Stimulated activated CD8-positive, alpha-beta memory T cell treated with anti-CD3 and anti-CD28 coated beads, Interleukin-15, amount 100 ng/mL, for 1 hour (primary cell): Measurements from ENCODE around the gene LRFN2.

Experiments
- DNase-seq: peaks from one replicate; pipeline ENCODE4 v3.0.0-alpha.2; 2020; ENCODE audit warnings: low read depth

LRFN2 gene

GRCh38 chr6:40398810-40399477 is 188.2 kb downstream of the LRFN2 start:
- DNase-seq: no peak

GRCh38 chr6:40398034-40398691 is 189.0 kb downstream of the LRFN2 start:
- no peak for DNase-seq

DNA sequence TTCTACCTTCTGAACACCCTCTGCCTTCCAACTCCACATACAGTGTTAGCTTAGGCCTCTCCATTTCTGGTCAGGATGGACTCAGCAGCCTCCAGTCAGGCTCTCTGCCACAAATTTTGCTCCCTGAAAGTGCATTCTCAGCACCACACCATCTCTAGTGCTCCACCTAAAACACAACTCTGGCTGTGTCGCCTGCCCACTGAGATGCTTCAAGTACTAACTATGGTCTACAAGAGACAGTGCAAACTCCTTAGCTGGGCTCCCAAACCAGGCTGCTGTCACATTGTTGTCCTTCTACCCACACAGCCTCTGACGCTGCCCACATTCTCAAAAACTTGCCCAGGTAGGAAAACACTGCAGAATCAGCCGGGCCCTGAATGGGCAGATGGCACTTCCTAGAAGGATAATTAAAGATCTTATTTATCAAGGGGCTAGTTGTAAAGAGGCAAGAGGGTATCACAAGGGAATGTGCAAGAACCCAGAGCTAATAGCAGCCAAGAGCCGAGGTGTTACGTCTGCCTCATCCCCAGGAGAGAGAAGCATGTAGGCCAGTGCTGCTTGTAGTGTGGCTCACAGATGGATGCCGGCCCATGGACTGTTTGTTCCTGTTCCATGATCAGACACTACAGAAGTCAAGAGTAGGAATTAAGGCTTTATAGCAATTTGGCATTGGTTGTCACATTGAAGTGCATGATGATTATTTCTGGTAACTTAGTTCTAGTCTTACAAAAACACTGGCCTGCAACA is 189.7 kb downstream of the LRFN2 start:
- DNase-seq: no peak

DNA sequence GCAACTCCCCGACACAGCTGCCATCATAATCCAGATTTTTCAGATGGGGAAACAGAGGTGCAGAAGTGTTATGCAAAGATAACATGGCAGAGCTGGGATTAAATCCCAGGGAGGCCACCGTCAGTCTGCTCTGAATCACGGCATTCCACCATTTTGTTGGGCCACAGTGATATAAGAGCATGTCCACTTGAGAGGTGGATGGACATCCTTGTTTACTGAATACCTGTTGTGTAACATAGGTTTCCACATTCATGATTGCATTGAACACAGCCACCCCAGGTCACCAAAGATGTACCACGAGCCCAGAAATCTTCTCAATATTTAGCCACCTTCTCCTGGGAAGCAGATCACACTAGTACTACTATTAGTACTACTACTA is 191.5 kb downstream of the LRFN2 start:
- DNase-seq: no peak

- no peak for DNase-seq
These were observed 192.0 kb downstream of the LRFN2 start for GRCh38 chr6:40395066-40395697.

DNA sequence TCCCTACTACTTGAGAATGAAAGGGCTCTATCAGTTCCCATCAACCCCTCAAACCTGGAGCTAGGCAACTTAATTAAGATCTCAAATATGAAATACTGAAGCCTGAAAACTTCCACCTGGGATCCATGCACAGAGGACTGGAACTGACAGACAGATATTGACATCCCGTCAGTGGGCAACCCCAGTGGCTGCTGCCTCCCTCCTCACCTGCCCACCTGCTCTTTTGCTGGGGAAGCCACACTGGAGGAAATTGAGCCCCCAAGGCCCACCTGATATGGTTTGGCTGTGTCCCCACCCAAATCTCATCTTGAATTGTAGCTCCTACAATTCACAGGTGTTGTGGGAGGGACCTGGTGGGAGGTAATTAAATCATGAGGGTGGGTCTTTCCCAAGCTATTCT is 192.8 kb downstream of the LRFN2 start:
- DNase-seq: no peak

DNA sequence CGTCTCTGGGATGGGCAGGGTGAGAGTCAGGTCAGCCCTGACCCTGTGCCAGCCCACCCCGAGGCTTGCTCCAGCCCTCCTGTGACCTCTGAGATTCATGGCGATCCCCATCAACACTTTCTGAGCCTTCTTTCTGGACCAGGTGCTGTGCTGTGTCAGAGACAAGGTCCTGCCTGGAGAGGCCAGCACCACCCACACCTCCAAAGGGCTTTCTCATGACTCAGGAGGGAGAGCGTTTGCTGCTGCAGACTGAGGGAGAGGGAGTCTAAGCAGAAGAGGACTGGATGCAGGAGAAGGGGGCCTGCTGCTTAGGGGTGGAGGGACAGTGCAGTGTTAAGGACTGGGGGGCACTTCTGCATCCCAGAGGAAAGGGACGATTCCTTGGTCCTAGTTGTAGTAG is 193.5 kb downstream of the LRFN2 start:
- no peak for DNase-seq

DNA sequence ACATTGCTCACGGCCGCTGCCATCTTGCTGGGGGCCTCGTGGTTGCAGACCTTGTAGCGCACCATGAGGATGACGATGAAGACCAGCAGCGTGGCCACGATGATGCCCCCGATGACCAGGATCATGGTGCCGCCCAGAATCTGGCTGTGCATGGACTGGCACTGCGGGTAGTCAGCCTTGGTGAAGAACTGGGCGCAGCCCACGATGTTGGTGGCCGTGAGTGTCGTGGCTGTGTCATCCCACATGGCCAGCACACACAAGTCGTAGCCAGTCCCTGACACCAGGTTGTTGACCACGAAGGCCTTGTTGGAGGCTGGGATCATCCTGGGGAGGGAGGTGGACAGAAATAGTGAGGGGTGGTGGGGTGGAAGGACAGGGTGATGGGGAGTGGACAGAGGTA is 194.6 kb downstream of the LRFN2 start:
- DNase-seq: no peak

GRCh38 chr6:40391851-40392517 is 195.2 kb downstream of the LRFN2 start:
- no peak for DNase-seq

DNA sequence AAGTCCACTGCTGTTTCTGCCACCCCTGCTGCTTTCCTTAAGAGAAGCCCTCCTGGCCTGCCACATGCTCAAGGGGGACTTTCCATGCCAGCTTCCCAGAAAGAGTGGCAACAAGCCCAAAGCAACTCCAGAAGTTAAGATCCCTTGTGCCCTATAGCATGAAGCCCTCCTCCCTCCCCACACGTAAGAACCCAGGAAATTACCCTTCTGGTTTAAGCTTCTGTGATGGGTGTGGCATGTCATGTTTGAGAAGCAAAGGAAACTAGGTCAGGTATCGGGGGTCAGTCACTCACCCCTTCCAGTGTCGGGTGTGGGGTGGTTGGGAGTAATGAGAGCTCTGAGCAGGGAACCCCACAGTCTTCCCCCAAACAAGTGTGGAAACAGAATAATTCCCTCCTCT is 196.1 kb downstream of the LRFN2 start:
- DNase-seq: no peak

DNA sequence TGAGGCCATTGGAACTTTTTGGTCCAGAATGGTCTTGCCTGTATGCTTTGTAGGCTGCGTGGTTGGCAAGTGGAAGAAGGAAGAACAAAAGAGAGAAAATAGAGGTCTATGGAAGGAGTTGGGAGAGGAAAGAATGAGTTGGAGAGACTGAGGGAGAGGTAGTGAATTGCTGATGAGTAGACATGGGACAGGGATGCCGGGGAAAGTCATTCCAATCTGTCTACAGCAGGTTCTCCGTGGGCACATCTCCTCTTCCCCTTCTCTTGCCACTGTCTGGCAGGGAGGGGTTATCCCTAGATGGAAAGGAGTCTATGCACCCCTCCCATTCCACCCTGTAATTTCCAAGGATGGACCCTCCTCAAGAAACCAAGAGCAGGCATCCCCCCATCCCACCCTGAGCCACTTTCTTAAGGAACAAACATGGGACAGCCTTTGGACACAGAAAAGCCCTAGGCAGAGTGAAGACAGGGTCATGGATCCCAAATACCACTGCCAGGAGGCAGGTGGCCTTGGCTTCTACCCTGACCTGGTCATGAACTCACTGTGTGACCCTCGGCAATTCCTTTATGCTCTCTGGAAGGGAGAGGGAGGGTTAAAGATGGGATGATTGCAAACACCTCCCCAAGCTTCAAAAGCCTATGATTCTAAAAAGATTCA is 196.9 kb downstream of the LRFN2 start:
- DNase-seq: no peak

DNA sequence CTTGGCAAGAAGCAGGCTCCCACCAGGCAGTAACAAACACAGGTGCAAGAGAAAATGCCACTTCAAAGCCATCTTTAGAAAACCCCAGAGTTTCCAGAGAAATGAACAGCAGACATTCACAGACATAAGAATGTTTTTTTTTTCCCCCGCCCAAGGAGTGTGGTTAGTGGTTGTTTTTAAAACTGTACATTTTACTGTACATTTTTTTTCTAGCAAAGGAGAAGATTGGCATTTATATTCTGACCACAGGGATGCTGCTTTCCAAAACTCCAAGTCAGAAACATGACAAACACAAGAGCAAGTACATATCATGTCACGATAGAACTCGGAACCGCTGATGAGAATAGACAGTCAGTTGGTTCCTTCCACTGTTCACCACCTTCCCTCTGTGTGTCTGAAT is 197.9 kb downstream of the LRFN2 start:
- no peak for DNase-seq

- DNase-seq: no peak
These were observed 199.3 kb downstream of the LRFN2 start for GRCh38 chr6:40387871-40388264.

DNA sequence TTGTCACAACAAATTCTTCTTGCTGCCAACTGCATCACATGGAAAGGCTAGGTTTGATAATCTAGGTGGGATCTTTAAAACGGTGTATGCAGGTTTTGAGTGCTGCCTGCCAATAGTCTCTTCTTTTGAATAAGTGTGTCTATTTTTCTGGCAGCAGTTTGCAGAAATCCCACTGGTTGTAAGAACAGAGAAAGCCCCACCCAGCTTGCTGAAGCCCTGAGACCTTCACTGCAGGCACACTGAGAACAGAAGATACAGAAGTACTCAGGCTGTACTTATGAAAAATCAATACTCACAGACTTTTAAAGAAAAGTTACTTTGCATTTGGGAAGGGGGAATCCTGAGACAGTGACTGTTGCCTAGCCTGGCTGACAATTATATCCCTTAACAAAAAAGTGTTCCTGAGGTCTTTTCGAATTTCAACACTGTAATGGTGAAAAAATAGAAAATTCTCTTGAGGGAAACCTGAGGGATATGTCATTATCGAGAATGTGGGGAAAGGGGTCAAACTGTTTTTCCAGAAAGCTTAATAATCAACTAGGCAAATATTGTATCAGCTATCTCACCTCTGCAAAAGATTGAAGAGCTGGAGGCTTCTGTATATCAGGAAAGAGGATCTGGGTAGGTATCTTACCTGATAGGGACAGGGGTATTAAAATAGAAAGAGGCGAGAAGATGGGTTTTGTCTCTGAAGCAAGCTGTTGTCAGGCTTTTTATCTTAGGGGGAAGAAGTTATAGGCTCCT is 199.9 kb downstream of the LRFN2 start:
- no peak for DNase-seq

- no peak for DNase-seq
These were observed 201.0 kb downstream of the LRFN2 start for GRCh38 chr6:40386200-40386599.

DNA sequence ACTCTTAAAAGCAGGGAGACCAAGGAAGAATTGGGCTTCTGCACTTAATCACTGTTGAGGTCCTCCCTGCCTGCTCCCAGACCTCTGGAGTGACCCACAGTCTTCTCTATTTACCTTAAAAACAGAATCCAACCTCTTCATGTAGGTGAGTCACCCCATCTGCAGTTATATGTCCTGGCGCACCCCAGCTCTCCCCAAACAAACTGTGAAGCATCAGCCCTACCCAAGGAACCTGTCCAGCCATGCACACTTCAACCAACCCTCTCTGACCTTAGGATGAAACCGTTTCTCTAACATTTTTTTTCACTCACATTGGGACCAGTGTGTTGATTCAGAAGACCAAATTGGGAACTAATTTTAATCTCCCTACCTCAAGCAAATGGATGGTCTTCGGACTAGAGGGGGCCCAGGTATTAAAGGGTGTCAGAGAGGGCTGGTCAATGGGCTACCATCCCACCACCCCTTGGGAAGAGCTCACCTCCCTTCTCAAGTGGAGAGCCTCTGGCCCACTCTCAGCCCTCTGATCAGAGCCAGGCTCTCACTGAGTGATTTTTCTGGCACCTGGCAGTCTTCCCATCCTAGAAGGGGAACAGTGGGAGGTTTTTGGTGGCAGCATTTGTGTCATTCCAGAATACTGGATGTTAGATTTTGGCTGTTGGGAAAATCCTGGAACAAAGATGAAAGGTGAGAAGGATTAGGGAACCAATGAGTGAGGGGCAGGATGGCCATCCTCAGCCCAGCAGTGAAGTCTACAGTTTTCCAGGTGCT is 203.6 kb downstream of the LRFN2 start:
- no peak for DNase-seq

DNA sequence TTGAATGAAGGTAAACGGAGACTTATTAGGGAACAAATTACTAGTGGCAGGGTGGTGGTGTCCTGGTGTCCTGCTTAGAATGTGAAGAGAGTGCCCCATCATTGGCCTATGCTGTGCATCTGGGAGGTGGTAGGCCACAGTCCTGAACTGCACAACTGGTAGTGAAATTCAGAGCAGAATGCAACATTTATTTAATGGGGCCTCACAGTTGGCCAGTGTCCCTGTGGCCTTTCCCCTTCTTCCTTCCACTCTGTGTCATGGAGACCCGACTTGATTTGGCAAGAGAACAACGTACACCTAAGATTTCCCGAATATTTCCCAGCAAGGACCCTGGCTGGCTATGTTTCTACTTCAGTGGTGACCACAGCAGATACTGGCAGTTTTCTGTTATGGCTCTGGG is 206.9 kb downstream of the LRFN2 start:
- no peak for DNase-seq

- DNase-seq: no peak
These were observed 207.4 kb downstream of the LRFN2 start for GRCh38 chr6:40379811-40380210.

GRCh38 chr6:40378725-40379074 is 208.5 kb downstream of the LRFN2 start:
- no peak for DNase-seq

GRCh38 chr6:40378071-40378724 is 209.0 kb downstream of the LRFN2 start:
- no peak for DNase-seq
